Measurements from ENCODE around the gene LTBP2. TPM values are rescaled to one million over a fixed set of nuclear protein-coding genes. Genes with fewer than 3 reads are reported as not detected.
A peak's percentile ranks its signal among the peaks of the same experiment; 100 is the strongest.

LTBP2 gene
- total RNA-seq, 2 experiments from 2014 or later = 0.04 to 0.37 TPM

GRCh38 chr14:74507840-74508239 is 104.2 kb downstream of the LTBP2 start:
- intact Hi-C loops (cut with DNase I, micrococcal nuclease) = no loop called here

GRCh38 chr14:74507085-74507484 is 105.0 kb downstream of the LTBP2 start:
- DNase-seq (no peak), ATAC-seq (no peak)
- no peak overlapping the region for H3K27ac Mint-ChIP-seq
- no peaks in the 10 kb centered on the region for H3K27me3 Mint-ChIP-seq
- H3K4me3 Mint-ChIP-seq = no peak overlapping the region
- intact Hi-C loops (cut with DNase I, micrococcal nuclease) = no loop called here
- H3K9me3 Mint-ChIP-seq (ENCODE audit: low read depth) = no peaks in the 10 kb centered on the region
- no peaks in the 10 kb centered on the region for H3K4me1 Mint-ChIP-seq
- no peaks in the 10 kb centered on the region for H3K36me3 Mint-ChIP-seq (ENCODE audit: low read depth)
- ChIA-PET CTCF (no interaction called here), POLR2A (no interaction called here)

More at GRCh38 chr14:74507840-74508239, 104.2 kb downstream of the LTBP2 start:
- ChIA-PET POLR2A (no interaction called here), CTCF (no interaction called here)
- H3K9me3 Mint-ChIP-seq (ENCODE audit: low read depth) = no peaks in the 10 kb centered on the region
- no peak for DNase-seq
- no peaks in the 10 kb centered on the region for H3K4me1 Mint-ChIP-seq
- no peak for ATAC-seq
- H3K4me3 Mint-ChIP-seq = no peak overlapping the region
- no peak overlapping the region for H3K27ac Mint-ChIP-seq
- no peaks in the 10 kb centered on the region for H3K36me3 Mint-ChIP-seq (ENCODE audit: low read depth)
- H3K27me3 Mint-ChIP-seq = no peaks in the 10 kb centered on the region

DNA sequence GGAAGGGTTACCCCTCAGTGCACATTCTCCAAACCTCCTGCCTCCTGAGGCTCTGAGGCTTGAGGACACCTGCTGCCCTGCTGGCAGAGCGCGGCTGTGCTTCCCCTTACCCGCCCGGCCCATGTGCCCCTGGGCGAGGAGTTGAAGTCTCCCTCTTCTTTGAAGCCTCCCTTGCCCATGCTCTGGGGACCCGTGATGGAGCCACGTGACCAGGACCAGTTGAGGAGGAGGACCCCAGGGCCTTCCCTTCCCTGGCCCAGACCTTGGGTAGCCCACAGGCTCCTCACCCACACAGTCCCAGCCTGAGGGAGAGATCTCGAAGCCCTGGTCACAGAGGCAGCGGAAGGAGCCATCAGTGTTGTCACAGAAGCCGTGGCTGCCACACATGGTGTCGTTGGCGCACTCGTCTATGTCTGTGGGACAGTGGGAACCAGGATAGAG is 105.6 kb downstream of the LTBP2 start:
- intact Hi-C loops (cut with DNase I, micrococcal nuclease) = no loop called here
- H3K36me3 Mint-ChIP-seq (ENCODE audit: low read depth) = no peaks in the 10 kb centered on the region
- no peaks in the 10 kb centered on the region for H3K4me1 Mint-ChIP-seq
- POLR2A ChIA-PET = no interaction called here
- ATAC-seq = peak; percentile 5
- no peaks in the 10 kb centered on the region for H3K27me3 Mint-ChIP-seq
- H3K4me3 Mint-ChIP-seq = no peak overlapping the region
- no peak for DNase-seq
- no peaks in the 10 kb centered on the region for H3K9me3 Mint-ChIP-seq (ENCODE audit: low read depth)
- H3K27ac Mint-ChIP-seq = no peak overlapping the region
- CTCF ChIA-PET = no interaction called here

DNA sequence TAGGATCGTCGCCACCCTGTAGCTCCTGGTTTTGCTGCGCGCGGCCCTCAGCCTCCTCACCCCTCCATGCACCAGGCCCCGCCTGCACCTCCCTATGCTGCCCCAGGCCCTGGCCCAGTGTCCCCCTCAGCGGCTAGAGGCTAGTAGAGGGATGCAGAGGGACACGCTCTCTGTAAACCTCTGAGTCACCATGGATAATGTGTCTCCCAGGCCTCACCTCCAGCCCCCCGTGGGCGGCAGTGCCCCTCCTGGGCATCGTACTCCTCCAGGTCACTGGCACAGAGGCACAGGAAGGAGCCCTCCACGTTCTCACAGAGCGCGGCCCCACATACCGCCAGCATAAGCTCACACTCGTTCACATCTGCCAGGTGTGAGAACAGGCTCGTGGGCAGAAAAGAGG is 106.2 kb downstream of the LTBP2 start:
- H3K27ac Mint-ChIP-seq = no peak overlapping the region
- POLR2A ChIA-PET = no interaction called here
- H3K36me3 Mint-ChIP-seq (ENCODE audit: low read depth) = no peaks in the 10 kb centered on the region
- intact Hi-C loops (cut with DNase I, micrococcal nuclease) = no loop called here
- no peak for ATAC-seq
- no peaks in the 10 kb centered on the region for H3K9me3 Mint-ChIP-seq (ENCODE audit: low read depth)
- no peak overlapping the region for H3K4me3 Mint-ChIP-seq
- DNase-seq = no peak
- CTCF ChIA-PET = no interaction called here
- H3K27me3 Mint-ChIP-seq = no peaks in the 10 kb centered on the region
- H3K4me1 Mint-ChIP-seq = no peaks in the 10 kb centered on the region

- no peaks in the 10 kb centered on the region for H3K4me1 Mint-ChIP-seq
- CTCF ChIA-PET = no interaction called here
- ATAC-seq = no peak
- DNase-seq = no peak
- no peak overlapping the region for H3K4me3 Mint-ChIP-seq
- POLR2A ChIA-PET = no interaction called here
- intact Hi-C loops (cut with DNase I, micrococcal nuclease) = no loop called here
- no peak overlapping the region for H3K27ac Mint-ChIP-seq
- no peaks in the 10 kb centered on the region for H3K27me3 Mint-ChIP-seq
- H3K36me3 Mint-ChIP-seq (ENCODE audit: low read depth) = no peaks in the 10 kb centered on the region
- H3K9me3 Mint-ChIP-seq (ENCODE audit: low read depth) = no peaks in the 10 kb centered on the region
Observed at GRCh38 chr14:74504874-74505720, 106.9 kb downstream of the LTBP2 start.

GRCh38 chr14:74504412-74504811 is 107.6 kb downstream of the LTBP2 start:
- H3K27me3 Mint-ChIP-seq = no peaks in the 10 kb centered on the region

DNA sequence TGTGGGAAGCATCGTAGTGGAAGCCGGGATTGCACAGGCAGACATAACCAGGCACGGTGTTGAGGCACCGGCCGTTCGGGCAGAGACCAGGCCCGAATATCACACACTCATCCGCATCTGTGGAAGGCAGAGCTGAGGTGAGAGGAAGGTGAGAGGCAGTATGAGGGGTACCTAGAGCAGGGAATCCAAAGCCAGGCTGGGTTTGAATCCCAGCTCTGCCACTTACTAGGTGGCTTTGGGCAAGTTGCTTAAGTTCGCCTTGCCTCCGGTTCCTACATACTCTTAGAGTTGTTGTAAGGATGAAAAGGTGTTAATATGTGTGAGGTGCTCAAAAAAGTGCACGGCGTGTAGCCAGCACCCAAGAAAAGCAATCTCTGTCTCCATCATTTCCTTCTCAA is 108.1 kb downstream of the LTBP2 start:
- intact Hi-C loops (cut with DNase I, micrococcal nuclease) = no loop called here
- DNase-seq (no peak), ATAC-seq (no peak)
- POLR2A ChIA-PET = no interaction called here
- Mint-ChIP-seq H3K4me3 (no peak overlapping the region), H3K4me1 (no peaks in the 10 kb centered on the region), H3K27ac (no peak overlapping the region), H3K9me3 (ENCODE audit: low read depth) (no peaks in the 10 kb centered on the region), H3K36me3 (ENCODE audit: low read depth) (no peaks in the 10 kb centered on the region), H3K27me3 (no peaks in the 10 kb centered on the region)
- CTCF ChIA-PET = no interaction called here

More at GRCh38 chr14:74504412-74504811, 107.6 kb downstream of the LTBP2 start:
- intact Hi-C loops (cut with DNase I, micrococcal nuclease) = no loop called here
- Mint-ChIP-seq H3K27ac (no peak overlapping the region), H3K4me3 (no peak overlapping the region), H3K4me1 (no peaks in the 10 kb centered on the region), H3K9me3 (ENCODE audit: low read depth) (no peaks in the 10 kb centered on the region), H3K36me3 (ENCODE audit: low read depth) (no peaks in the 10 kb centered on the region)
- POLR2A ChIA-PET = no interaction called here
- no peak for DNase-seq
- CTCF ChIA-PET = no interaction called here
- ATAC-seq = no peak

DNA sequence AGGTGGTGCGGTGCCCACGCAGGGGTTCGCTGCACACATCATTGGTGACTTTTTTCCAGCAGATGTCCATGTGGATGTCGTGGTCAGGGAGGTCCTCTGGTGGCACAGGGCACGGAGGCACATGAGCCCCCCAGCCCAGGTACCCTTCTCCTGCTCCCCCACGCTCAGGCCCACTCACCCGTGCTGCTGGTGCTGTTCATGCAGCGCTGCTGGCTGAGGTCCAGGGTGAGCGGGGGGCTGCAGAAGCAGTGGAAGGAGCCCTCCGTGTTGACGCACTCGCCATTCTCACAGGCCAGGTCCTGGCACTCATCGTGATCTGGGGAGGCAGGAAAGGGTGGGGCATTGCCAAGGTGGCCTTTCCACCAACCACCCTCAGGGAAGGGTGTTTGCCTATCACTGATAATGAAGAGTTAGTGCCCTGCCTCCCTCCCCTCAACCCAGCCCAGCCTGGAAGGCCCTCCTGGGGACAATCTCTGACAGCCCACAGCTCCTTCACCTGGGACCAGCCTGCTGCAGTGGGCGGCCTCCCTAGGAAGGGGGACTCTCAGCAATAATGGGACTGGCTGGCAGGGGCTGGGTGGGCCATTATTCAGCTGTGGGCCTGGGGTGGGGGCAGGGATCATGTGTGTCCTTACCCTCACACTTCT is 108.6 kb downstream of the LTBP2 start:
- no peaks in the 10 kb centered on the region for H3K4me1 Mint-ChIP-seq
- CTCF ChIA-PET = no interaction called here
- H3K36me3 Mint-ChIP-seq (ENCODE audit: low read depth) = peaks cover 1% of the 10 kb centered on the region
- H3K9me3 Mint-ChIP-seq (ENCODE audit: low read depth) = no peaks in the 10 kb centered on the region
- no peak overlapping the region for H3K27ac Mint-ChIP-seq
- H3K4me3 Mint-ChIP-seq = no peak overlapping the region
- no peaks in the 10 kb centered on the region for H3K27me3 Mint-ChIP-seq
- POLR2A ChIA-PET = no interaction called here
- no peak for DNase-seq
- ATAC-seq = no peak
- intact Hi-C loops (cut with DNase I, micrococcal nuclease) = no loop called here

DNA sequence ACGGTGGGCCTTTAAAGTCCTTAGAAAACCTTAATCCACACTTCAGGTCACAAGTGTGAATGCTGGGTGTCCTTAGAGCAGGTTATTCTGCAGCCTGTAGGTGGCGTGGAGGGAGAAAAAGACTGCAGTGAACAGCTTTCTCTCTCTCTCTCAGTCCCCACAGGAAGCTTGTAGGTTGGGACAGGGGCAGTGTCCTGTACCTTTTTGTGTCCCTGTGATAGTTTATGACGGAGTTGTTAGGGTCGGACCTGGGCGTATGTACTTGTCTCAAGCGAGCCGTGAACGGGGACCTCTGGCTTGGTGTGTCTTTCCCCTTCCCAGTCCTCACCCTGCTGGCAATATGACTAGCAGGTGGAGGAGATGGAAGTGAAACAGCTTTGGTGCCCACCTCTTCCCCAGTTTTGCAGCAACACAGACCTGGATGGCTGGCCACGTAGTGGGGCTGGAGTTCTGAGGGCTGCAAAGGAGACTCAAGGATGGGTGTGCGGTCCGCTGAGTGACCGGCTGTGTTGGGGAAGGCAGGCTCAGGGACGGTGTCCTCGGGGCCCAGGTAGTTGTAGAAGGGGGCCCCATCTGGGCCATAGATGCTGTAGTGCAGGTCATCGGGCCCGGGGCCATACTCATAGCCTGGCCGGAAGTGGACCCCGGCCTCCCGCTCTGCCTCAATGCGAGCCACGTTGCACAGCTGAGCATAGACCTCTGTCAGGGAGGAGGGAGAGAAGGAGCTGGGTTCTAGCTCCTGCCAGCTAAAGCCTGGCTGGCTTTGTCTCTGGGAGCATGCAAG is 109.6 kb downstream of the LTBP2 start:
- Mint-ChIP-seq H3K9me3 (ENCODE audit: low read depth) (no peaks in the 10 kb centered on the region), H3K27me3 (no peaks in the 10 kb centered on the region), H3K4me1 (no peaks in the 10 kb centered on the region), H3K4me3 (no peak overlapping the region), H3K36me3 (ENCODE audit: low read depth) (peaks cover 2% of the 10 kb centered on the region), H3K27ac (no peak overlapping the region)
- POLR2A ChIA-PET = interaction anchor here (0.6 kb wide), 1 partner anchor 290 kb away, joined by 4 read pairs; no protein-coding TSS in a partner anchor
- ATAC-seq = peak; percentile 65
- peak; percentile 42 for DNase-seq
- CTCF ChIA-PET = no interaction called here
- intact Hi-C loops (cut with DNase I, micrococcal nuclease) = no loop called here

DNA sequence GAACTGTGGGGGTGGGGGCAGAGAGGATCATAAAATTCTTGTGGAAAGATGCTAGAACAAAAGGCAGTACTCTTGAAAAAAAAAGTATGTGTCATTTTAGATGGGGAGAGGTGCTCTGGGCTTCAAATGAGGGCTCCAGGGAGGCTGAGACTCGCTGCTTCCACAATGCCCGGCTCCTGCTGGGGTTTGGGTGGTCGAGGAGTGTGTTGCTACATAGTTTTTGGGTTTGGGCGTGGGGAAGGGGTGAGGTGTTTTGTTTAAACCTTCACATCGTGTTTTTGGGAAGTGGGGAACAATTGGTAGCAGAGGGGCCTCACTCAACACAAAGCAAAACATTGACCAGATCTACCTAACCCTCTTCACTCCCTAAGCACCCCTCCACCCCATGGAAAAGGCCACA is 110.3 kb downstream of the LTBP2 start:
- ChIA-PET CTCF (no interaction called here), POLR2A (no interaction called here)
- no peak overlapping the region for H3K4me3 Mint-ChIP-seq
- no peaks in the 10 kb centered on the region for H3K27me3 Mint-ChIP-seq
- no peaks in the 10 kb centered on the region for H3K4me1 Mint-ChIP-seq
- H3K9me3 Mint-ChIP-seq (ENCODE audit: low read depth) = no peaks in the 10 kb centered on the region
- peaks cover 2% of the 10 kb centered on the region for H3K36me3 Mint-ChIP-seq (ENCODE audit: low read depth)
- intact Hi-C loops (cut with DNase I, micrococcal nuclease) = no loop called here
- DNase-seq (no peak), ATAC-seq (no peak)
- H3K27ac Mint-ChIP-seq = no peak overlapping the region

DNA sequence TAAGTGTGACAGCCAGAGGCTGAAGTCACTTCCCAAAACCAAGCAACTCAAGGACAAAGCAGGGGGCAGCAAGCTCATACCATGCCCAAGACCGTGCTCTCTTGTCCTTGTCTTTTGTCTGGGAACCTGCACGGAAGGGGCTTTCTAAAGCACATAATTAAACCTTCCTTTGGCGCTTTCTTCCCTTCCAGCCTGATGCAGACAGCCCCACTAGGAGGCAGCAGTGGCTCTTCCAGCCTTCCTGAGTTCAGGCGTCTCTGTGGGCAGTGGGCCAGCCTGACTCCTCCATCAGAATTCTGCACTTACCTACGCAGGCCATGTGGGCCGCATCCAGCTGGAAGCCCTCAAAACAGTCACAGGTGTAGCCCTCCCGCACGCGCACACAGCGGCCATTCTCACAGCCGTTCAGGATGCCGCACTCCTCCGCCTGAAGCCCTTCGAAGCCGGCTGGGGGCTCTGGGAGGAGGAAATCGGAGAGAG is 110.9 kb downstream of the LTBP2 start:
- POLR2A ChIA-PET = no interaction called here
- peak; percentile 27 for DNase-seq
- no peak overlapping the region for H3K27ac Mint-ChIP-seq

More for the DNA sequence above, 110.9 kb downstream of the LTBP2 start:
- intact Hi-C loops (cut with DNase I, micrococcal nuclease) = no loop called here
- H3K36me3 Mint-ChIP-seq (ENCODE audit: low read depth) = peaks cover 4% of the 10 kb centered on the region
- no peaks in the 10 kb centered on the region for H3K4me1 Mint-ChIP-seq
- CTCF ChIA-PET = interaction anchor here (0.8 to 2.6 kb wide), 2 partner anchors 11 to 137 kb away, joined by 3 to 12 read pairs; no protein-coding TSS in a partner anchor
- H3K4me3 Mint-ChIP-seq = no peak overlapping the region
- no peaks in the 10 kb centered on the region for H3K27me3 Mint-ChIP-seq
- no peaks in the 10 kb centered on the region for H3K9me3 Mint-ChIP-seq (ENCODE audit: low read depth)
- ATAC-seq = no peak
